ENCODE results near the gene SNTG2.
"Not testable (repeated sequence)": the region's sequence is repeated elsewhere in the genome, so short reads cannot be mapped to it uniquely, and the experiment has no call there.

The SNTG2 gene

DNA sequence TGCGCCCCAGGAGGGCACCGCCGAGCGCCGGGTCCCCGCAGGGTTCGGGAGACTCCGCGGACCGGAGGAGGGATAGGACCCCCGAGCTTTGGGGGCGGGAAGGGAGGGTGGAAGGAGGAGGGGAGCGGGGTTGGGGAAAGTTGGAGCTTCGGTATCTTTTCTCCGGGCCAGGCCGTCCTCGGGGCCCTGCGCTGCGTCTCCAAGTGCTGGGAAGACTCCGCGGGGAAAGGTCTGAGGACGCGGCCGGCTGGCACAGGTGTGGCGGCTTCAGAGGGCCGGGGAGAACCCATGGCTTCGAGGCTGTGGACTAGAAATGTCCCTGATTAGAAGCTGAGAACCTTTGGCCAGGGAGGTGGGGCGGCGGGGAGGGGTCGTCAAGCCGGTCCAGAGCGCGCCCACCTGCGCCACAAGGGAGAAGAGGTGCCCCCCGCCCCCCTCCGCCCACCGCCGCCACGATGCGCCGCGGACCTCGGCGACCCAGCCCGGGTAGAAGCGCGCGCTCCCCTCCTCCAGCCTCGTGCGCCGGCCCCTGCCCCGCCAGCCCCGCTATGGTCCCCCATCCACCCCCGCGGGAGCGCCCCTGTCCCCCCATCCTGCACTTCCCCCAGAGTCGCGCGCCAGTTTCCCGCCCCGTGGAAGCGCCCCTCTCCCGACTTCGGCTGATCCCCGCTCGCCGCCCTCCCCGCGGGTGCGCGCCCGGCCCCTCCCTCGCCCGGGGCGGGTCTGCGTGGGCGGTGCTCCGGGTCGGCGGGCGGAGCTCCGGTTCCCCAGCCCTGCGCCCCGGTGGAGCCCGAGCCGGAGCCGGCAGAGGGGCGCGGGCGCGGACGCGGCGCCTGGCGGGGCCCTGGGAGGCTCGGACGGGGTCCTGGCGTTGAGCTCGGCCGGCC, at the start of gene SNTG2:
Gene SNTG2, plus strand, starts transcription at position 770 of the 887 bp plus-strand sequence. CDS start 148 bp downstream, outside the sequence.
- DNase-seq (ENCODE audit: low read depth) = no peak

DNA sequence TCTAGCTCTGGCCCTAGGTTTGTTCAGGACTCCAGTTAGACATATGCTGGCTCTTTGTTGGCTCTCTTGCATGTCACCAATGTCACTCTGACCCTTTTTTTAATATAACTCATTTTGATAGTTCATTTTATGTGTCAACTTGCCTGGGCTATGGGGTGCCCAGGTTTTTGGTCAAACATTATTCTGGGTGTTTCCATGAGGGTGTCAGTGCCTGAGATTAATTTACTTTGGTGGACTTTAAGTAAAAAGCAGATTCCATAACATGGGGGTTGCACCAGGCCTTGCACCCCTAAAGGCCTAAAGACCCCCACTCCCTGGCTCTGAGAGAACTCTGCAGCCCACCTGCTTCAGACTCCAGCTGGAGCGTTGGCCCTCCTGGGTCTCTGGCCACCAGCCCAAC, 48.1 kb upstream of the SNTG2 start:
- DNase-seq (ENCODE audit: low read depth) = no peak

DNA sequence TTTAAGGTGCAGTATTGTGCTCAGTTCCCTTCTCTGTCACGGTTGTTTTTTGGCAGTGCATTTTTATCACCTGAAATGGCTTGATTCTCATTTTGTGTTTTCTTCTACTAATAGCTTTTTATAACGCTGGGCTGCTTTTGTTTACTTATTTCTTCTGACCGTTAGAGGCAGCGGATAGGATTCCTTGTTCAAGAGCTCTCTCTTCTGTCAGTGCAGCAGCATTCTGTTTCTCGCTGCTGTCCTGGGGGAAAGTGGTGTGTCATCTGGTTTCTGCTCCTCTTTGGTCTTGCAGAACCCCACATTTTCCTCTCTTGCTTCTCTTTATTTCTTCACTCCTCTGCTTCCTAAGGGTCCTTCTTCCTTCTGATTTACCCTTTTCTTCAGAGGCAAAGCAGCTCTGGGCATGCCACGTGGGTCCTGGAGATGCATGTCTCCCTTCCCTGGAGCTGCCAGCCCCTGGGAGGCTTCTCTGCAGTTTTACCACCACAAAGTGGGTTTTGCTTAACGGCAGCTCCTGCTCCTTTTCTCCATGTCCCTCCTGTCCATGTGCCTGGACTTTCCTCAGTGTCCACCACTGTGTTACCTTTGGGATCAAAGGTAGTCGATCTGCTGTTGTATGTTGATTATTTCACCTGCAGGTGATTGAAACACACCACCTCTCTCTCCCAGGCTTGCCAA, 47.3 kb upstream of the SNTG2 start:
- DNase-seq (ENCODE audit: low read depth) = no peak

DNA sequence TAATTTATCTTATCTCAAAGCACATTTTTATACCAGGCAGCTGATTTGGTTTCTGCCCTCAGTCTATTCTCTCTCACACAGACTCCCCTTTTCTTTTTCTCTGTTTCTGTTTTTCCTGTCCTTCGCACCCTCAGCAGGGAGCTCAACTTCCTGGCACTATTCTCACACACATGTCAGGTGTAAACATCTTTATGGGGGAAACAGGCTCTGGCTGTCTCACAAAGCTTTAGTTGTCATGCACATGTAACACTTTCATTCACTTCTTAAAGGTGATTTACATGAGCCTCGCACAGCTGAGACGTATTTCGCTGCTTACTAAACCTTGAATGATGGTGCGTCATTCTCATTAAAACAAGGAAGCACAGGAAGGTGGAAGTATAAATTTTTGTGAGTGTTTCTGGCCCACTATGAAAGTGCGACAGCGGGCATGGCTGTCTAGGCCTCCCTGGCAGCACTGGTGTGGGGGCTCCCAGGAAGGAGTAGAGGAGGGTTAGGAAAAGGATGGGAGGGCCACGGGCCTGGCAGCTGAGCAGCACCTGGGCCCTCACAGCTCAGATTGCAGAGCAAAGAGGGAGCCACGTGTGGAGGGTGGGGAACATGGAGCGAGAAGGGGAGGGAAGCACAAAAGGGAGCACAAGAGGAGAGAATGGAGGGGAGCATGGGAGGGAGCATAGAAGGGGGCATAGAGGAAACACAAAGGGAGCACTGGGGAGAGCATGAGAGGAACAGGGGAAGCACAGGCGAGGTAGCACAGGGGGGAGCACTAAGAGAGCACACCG, 46.2 kb upstream of the SNTG2 start:
- DNase-seq (ENCODE audit: low read depth) = no peak

DNA sequence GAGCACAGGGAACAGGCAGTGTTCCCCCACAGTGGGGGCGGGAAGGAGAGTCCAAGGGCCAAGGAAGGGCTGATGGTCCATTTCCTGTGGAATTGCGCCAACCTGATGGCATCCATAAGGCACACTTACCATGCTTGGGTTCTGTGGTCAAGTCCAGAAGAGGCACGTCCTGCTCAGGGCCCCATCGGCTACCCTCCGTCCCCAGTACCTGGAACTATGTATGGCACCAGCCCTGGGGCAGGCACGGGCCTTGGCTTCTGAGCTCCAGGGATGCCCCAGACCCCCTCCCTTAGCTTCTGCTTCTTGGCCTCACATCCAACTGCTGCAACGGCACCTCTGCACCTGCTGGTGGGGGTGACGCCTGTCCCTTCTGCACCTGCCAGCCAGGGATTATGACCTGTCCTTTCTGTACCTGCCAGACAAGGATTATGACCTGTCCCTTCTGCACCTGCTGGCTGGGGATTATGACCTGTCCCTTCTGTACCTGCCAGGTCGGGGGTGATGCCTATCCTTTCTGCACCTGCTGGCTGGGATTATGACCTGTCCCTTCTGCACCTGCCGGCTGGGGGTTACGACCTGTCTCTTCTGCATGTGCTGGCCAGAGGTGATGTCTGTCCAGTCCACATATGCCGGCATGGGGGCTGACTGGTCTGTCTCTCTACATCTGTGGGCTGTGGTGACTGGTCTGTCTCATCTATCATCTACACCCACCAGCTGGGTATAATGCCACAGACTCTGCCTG, 45.4 kb upstream of the SNTG2 start:
- no peak for DNase-seq (ENCODE audit: low read depth)

DNA sequence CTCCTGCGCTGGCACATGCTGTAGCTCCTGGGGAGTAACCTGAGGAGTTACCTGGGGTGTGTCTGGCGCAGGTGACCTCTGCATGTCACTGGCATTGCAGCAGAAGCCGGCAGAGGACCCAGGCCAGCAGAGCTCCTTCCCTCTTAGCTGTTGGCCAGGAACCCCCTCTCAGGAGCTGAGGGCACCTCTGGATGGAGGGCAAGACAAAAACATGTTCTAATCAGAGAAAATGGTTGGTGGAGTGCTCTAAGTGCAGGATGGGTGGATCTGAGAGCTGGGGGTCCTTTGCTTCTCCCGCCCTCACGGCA, 44.9 kb upstream of the SNTG2 start:
- DNase-seq (ENCODE audit: low read depth) = no peak

DNA sequence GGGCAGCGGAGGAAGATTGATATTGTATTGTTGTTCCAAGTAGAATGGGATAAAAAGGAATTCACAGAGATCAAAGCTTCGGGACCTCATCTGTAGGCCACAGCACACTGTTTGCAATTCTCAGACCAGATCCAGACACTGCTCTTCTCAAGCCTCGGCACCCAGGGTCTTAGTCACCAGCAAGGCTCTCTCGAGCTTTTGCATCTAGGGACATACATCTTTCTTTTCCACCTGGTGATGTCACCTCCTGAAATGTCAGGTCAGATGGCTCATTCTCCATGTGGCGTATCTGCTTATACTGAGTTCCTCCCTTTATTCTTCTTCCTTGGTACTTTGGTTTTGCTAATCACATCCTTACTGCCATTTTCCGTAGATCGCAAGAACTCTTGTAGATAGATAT, 42.9 kb upstream of the SNTG2 start:
- DNase-seq (ENCODE audit: low read depth) = no peak

DNA sequence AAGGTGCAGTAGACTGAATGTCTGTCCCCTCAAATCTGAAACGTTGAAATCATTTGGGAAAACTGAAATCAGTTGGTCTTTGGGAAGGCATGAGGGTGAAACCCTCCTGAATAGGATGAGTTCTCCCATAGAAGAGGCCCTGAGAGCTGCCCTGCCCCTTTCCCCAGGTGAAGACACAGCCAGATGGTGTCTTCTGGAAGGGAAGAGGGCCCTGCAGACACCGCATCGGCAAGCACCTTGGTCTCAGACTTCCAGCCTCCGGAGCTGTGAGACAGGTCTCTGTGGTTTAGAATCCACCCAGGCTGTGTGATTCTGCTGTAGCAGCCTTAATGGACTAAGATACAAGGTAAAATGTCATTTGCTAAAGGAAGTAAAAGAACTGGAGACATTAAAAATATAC, 42.1 kb upstream of the SNTG2 start:
- no peak for DNase-seq (ENCODE audit: low read depth)

DNA sequence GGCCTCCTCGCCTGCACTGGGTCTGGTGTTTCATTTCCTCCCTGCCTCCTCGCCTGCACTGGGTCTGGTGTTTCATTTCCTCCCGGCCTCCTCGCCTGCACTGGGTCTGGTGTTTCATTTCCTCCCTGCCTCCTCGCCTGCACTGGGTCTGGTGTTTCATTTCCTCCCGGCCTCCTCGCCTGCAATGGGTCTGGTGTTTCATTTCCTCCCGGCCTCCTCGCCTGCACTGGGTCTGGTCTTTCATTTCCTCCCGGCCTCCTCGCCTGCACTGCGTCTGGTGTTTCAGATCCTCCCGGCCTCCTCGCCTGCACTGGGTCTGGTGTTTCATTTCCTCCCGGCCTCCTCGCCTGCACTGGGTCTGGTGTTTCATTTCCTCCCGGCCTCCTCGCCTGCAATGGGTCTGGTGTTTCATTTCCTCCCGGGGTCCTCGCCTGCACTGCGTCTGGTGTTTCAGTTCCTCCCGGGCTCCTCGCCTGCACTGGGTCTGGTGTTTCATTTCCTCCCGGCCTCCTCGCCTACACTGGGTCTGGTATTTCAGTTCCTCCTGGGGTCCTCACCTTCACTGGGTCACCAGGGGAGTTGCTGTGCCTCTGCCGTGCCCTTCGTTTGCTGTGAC, 40.8 kb upstream of the SNTG2 start:
- not testable (repeated sequence) for DNase-seq (ENCODE audit: low read depth)

DNA sequence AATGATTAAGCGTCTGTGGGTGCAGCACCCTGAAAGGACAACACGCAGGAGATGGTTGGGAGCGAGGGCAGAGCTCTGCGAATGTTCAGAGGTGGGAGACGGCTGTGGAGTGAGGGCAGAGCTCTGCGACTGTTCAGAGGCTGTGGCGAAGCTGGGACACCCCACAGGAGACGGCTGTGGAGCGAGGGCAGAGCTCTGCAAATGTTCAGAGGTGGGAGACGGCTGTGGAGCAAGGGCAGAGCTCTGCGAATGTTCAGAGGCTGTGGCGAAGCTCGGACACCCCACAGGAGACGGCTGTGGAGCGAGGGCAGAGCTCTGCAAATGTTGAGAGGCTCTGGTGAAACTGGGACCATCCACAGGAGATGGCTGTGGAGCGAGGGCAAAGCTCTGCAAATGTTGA, 40.0 kb upstream of the SNTG2 start:
- no peak for DNase-seq (ENCODE audit: low read depth)

DNA sequence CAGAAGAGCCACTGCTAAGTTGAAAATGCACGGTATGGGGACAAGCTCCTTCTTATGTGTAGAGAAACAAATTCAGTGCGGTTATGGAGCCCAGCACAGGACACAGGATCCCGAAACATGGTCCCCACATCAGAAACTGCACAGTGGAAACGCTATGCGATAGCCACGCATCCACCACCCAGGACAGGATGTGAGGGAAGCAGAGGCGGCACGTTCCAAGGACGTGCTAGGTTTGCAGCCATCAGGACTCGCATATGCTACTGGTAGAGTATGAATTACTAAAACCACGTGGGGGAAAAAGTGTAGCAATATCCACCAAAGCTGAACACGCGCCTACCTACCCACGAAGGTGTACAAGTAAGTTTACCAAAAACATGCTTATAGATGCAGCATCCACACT, 34.7 kb upstream of the SNTG2 start:
- DNase-seq (ENCODE audit: low read depth) = no peak

DNA sequence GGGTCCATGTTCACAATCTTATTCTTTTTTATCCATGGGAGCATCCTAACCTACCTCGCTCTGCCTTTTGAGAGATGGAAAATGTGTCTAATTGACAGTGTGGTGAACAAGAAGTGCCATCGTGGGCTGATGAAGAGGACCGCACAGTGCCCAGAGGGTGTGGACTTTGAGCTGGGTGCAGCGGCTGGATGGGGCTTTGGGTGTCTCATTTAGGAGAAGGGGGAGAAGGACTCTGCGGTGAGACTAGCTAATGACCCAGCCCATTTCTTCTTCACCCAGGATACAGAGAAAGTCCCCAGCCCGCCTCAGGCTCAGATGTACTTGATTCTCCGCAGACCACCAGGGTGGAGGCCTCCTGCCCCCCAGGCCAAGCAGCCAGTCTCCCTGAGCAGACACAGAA, 33.7 kb upstream of the SNTG2 start:
- no peak for DNase-seq (ENCODE audit: low read depth)

DNA sequence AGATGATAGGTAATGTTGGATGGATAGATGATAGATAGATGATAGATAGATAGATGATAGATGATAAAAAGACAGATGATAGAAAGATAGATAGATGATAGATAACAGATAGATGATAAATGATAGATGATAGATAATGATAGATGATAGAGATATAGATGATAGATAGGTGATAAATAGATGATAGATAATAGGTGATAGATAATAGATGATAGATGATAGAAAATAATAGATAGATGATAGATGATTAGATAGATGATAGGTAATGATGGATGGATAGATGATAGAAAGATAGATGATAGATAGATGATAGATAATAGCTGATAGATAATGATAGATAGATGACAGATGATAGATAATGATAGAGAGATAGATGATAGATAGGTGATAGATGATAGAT, 31.0 kb upstream of the SNTG2 start:
- no peak for DNase-seq (ENCODE audit: low read depth)

DNA sequence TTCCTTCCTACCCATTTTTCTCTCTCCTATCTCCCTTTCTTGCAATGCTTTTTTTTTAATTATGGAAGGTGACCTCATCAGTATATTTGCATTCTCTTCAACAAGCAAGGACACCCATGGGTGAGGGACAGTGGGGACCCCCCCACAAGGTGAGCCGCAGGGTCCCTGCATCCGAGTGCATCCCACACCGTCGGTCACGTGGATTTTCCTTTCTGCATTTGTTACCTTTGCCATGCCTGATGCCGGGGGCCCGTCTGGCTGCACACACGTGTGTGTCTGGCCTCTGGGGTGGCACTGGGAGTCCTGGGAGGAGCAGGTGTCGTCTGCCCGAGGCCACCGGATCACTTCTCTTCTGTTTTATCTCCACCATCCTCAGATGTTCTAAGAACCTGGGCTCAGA, 30.1 kb upstream of the SNTG2 start:
- DNase-seq (ENCODE audit: low read depth) = no peak

DNA sequence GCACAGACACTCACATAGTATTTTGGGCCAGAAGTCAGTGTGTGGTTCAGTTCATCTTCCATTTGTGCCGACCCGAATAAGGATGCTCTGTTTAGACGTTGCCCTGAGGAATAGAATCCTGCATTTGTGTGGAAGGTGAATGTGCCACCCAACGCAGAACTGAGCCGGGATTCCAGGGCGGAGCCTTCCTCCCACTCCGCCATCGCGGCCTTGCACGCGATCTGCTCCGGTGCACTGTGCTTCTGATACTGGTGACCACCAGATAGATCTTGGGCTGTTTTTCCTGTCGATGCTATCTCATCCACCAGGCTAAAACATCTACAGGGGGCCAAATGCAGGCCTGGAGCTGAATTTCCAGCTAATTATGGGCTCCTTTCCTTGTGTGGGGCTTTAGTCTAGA, 29.6 kb upstream of the SNTG2 start:
- DNase-seq (ENCODE audit: low read depth) = no peak

DNA sequence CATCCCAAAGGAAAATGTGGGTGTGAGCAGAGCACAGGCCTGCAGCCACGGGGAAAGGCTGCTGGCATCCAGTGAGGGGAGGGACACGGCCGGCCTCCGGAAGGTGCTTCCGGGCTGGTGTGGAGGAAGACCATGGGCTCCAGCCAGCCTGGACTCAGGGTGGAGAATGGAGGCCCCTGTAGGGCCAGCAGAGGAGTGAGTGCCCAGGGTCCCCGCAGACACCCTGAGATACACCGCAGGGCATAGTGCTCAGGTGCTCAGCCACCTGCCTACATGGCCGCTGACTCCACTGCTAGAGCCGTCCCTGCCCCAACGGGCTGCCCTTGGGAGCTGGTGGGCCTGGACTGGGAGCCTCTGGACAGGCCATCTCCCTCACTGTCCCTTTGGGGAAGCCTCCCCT, 28.5 kb upstream of the SNTG2 start:
- no peak for DNase-seq (ENCODE audit: low read depth)

DNA sequence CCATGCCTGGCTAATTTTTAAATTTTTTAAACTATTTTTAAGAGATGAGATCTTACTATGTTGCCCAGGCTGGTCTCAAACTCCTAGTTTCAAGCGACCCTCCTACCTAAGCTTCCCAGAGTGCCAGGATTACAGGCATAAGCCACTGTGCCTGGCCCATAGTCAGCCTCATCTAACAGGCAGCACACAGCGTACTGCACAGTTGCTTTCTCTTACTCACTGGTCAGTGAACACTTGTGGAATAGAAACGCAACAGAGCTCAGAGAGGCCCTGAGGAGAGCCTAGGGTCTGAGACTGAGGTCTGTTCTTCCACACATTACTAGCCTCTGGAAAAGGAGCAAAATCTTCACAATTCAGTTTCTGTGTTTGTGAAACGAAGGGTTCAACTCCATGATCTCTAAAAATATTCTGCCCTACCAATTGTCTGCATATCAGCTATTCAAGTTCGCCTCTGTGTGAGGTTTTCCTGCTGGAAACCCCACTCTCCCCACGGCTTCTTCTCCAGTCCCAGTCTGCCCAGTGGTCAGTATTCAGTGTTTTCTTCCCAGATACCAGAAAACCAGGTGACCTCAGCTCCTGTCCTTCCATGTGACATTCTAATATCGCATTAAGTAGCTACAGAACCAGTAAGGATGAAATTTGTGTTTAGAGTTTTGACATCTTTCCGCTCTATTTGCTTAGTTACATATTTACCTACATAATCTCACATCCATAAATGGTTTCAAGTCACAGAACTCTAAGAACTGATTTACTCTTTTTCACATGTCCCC, 26.6 kb upstream of the SNTG2 start:
- DNase-seq (ENCODE audit: low read depth) = no peak

DNA sequence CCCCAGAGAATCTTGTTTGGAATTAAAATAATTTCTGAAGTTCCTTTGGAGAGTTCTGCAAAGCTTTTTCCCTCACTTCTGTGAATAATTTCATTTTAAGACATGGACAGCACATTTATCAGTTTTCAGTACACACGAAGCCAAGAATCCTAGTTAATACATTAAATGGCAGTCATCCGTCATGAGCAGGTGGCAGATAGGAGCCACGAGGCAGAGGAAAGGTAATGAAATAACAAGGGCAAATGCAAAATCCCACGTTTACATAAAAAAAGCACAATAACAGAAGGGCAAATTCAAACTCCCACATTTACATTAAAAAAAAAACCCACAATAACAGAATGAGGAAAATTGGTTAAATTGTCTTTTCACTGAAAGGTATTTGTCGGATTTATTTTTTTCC, 25.9 kb upstream of the SNTG2 start:
- no peak for DNase-seq (ENCODE audit: low read depth)

DNA sequence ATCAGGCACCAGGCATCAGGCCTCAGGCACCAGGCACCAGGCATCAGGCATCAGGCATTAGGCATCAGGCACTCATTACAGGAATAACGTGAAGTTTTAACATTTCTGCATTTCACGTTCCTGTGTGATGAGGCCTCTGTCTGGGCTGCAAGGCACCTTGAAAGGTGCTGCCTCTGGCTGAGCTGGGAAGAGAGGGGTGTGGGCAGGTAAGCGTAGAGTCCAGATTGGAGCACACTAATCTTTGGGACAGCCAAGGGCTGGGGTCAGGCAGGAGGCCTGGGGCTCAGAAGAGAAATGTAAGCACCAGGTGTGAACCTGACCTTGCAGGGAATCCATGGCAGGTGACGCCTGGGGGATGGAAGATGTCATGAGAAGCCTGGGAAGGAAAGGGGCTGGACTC, 25.3 kb upstream of the SNTG2 start:
- no peak for DNase-seq (ENCODE audit: low read depth)

DNA sequence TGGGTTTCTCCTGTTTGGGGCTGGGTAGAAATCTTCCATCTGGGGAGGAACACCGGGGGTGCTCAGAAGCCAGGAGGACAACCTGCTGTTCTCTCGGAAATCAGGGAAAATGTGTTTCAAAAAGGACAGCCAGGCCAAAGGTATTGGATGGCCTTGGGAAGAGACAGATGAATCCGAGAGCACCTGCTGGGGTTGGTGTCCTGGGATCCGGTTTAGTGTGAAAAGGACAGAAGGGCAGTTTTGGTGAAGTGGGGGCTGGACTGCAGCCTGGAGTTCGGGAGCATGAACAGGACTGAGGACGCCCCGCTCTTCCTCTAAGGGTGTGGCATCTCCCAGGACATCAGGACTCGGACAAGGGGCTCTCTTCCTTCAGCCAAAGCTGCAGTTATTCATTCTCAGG, 24.9 kb upstream of the SNTG2 start:
- no peak for DNase-seq (ENCODE audit: low read depth)

DNA sequence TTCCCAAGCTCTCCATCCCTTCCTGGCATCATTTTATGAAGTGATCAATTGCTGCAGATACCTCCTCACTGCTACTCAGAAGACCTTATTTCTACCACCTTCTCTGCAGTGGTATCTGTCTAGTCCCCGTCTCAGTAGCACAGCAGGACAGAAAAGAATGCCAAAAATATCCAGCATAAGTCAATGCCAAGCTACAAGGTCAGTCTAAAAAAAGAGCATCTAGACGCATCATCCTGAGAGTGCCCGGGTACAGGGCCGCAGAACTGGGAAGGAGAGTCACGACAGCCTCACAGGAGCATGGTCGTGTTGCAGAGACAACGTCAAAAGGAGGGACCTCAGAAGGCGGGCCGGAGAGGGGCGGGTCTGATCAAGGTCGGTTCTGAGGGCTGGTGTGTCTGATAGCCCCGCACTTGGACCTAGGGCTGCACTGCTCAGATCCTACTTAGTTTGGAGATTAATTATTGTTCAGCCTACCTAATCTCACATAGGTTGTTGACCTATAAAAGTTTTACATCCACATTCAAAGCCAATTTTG, 24.3 kb upstream of the SNTG2 start:
- no peak for DNase-seq (ENCODE audit: low read depth)
